Stimulated activated CD8-positive, alpha-beta memory T cell treated with anti-CD3 and anti-CD28 coated beads, Interleukin-7, amount 100 ng/mL, for 4 hours (primary cell): ENCODE results near the gene F3.
"Not testable (repeated sequence)": the region's sequence is repeated elsewhere in the genome, so short reads cannot be mapped to it uniquely, and the experiment has no call there.

Source experiments
- DNase-seq, 2 donors: peaks; one replicate each; pipeline ENCODE4 v3.0.0-alpha.2; 2020; ENCODE audit warnings: low read depth in 2 of 2

Gene F3

GRCh38 chr1:94541246-94542087, at the start of gene F3:
Gene F3 (minus strand): TSS chr1:94541759. CDS start chr1:94541636, 123 bp downstream.
- DNase-seq: peak; percentile 68 to 78

GRCh38 chr1:94590203-94591137, 48.9 kb upstream of the F3 start:
- DNase-seq: no peak

- no peak for DNase-seq
Measured at GRCh38 chr1:94589728-94590127, 48.2 kb upstream of the F3 start.

- no peak for DNase-seq
Measured at GRCh38 chr1:94582565-94582964, 41.0 kb upstream of the F3 start.

GRCh38 chr1:94580367-94581115, 39.0 kb upstream of the F3 start:
- no peak for DNase-seq

GRCh38 chr1:94579876-94580294, 38.3 kb upstream of the F3 start:
- DNase-seq: no peak

- DNase-seq: no peak
Measured at GRCh38 chr1:94578856-94579255, 37.3 kb upstream of the F3 start.

GRCh38 chr1:94573917-94574316, 32.4 kb upstream of the F3 start:
- not testable (repeated sequence) for DNase-seq

GRCh38 chr1:94572780-94573179, 31.2 kb upstream of the F3 start:
- DNase-seq: no peak

- DNase-seq: not testable (repeated sequence)
Measured at GRCh38 chr1:94570965-94571364, 29.4 kb upstream of the F3 start.

- not testable (repeated sequence) for DNase-seq
Measured at GRCh38 chr1:94568806-94569205, 27.2 kb upstream of the F3 start.

- not testable (repeated sequence) for DNase-seq
Measured at GRCh38 chr1:94567975-94568607, 26.5 kb upstream of the F3 start.

GRCh38 chr1:94566436-94566835, 24.9 kb upstream of the F3 start:
- DNase-seq: not testable (repeated sequence)

- DNase-seq: no peak
Measured at GRCh38 chr1:94565901-94566300, 24.3 kb upstream of the F3 start.

GRCh38 chr1:94562519-94563260, 21.1 kb upstream of the F3 start:
- no peak for DNase-seq

- no peak for DNase-seq
Measured at GRCh38 chr1:94560333-94560732, 18.8 kb upstream of the F3 start.

- no peak for DNase-seq
Measured at GRCh38 chr1:94559921-94560320, 18.4 kb upstream of the F3 start.

GRCh38 chr1:94555091-94555490, 13.5 kb upstream of the F3 start:
- no peak for DNase-seq

GRCh38 chr1:94554580-94554979, 13.0 kb upstream of the F3 start:
- DNase-seq: no peak

GRCh38 chr1:94553931-94554330, 12.4 kb upstream of the F3 start:
- no peak for DNase-seq

- DNase-seq: no peak
Measured at GRCh38 chr1:94553323-94553730, 11.8 kb upstream of the F3 start.
